C4-2B (cell line): Measurements from ENCODE around the gene GPATCH1.
"Not testable (repeated sequence)": the region's sequence is repeated elsewhere in the genome, so short reads cannot be mapped to it uniquely, and the experiment has no call there.

ENCODE experiments used
- ZFX ChIP-seq: fragments of 450-650 bp; IDR thresholded peaks from 2 replicates; pipeline ENCODE4 v1.6.1; 2017
- TF ChIP-seq, protein P1 (sequence below): fragments of 450-650 bp; conservative IDR thresholded peaks from 2 replicates; pipeline ENCODE4 v1.5.1; 2017; ENCODE audit warnings: mild to moderate bottlenecking

DNA sequence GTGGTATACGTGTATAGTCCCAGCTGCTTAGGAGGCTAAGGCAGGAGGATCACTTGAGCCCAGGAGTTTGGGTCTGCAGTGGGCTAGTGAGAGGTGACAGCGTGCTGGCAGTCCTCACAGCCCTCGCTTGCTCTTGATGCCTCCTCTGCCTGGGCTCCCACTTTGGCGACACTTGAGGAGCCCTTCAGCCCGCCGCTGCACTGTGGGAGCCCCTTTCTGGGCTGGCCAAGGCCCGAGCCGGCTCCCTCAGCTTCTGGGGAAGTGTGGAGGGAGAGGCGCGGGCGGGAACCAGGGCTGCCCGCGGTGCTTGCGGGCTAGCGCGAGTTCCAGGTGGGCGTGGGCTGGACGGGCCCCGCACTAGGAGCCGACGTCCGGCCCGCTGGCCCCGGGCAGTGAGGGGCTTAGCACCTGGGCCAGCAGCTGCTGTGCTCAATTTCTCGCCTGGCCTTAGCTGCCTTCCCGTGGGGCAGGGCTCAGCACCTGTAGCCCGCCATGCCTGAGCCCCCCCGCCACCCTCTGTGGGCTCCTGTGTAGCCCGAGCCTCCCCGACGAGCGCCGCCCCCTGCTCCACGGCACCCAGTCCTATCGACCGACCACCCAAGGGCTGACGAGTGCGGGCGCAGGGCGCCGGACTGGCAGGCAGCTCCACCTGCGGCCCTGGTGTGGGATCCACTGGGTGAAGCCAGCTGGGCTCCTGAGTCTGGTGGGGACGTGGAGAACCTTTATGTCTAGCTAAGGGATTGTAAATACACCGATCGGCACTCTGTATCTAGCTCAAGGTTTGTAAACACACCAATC is 44.4 kb upstream of the GPATCH1 start:
- TF ChIP-seq, protein P1, sequence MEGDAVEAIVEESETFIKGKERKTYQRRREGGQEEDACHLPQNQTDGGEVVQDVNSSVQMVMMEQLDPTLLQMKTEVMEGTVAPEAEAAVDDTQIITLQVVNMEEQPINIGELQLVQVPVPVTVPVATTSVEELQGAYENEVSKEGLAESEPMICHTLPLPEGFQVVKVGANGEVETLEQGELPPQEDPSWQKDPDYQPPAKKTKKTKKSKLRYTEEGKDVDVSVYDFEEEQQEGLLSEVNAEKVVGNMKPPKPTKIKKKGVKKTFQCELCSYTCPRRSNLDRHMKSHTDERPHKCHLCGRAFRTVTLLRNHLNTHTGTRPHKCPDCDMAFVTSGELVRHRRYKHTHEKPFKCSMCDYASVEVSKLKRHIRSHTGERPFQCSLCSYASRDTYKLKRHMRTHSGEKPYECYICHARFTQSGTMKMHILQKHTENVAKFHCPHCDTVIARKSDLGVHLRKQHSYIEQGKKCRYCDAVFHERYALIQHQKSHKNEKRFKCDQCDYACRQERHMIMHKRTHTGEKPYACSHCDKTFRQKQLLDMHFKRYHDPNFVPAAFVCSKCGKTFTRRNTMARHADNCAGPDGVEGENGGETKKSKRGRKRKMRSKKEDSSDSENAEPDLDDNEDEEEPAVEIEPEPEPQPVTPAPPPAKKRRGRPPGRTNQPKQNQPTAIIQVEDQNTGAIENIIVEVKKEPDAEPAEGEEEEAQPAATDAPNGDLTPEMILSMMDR: not testable (repeated sequence)
- TF ChIP-seq ZFX: not testable (repeated sequence)
